ENCODE measurements around the gene RUSF1. TPM values are rescaled to one million over a fixed set of nuclear protein-coding genes. Genes with fewer than 3 reads are reported as not detected.

Gene RUSF1
- total and polyA plus RNA-seq, 4 donors: 21.8 to 73.1 (median 49.5) TPM

DNA sequence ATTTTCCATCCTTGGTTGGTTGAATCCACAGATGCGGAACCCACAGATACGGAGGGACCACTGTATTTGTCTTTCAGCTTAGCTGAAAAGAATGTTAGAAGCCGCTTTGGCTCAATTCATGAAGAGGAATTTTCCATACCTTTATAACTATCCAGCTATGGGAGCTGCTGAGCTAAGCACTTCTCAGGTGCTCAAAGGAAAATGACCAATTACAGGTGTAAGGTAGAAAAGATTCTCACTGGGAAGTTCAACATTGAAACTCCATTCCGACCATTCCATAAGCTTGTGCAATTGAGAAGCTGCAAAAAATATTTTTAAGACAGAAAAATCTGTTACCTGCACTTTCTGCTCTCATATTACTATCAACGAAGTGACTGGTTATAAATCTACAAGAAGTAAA, 22.2 kb upstream of the RUSF1 start (continued):
- TF ChIP-seq, protein P1, sequence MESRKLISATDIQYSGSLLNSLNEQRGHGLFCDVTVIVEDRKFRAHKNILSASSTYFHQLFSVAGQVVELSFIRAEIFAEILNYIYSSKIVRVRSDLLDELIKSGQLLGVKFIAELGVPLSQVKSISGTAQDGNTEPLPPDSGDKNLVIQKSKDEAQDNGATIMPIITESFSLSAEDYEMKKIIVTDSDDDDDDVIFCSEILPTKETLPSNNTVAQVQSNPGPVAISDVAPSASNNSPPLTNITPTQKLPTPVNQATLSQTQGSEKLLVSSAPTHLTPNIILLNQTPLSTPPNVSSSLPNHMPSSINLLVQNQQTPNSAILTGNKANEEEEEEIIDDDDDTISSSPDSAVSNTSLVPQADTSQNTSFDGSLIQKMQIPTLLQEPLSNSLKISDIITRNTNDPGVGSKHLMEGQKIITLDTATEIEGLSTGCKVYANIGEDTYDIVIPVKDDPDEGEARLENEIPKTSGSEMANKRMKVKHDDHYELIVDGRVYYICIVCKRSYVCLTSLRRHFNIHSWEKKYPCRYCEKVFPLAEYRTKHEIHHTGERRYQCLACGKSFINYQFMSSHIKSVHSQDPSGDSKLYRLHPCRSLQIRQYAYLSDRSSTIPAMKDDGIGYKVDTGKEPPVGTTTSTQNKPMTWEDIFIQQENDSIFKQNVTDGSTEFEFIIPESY (IDR thresholded peaks at IDR 0.05): no peak
- TF ChIP-seq NR2F2 (IDR thresholded peaks at IDR 0.05) (no peak), TAF1 (conservative IDR thresholded peaks at IDR 0.05) (no peak), FOXA2 (IDR thresholded peaks at IDR 0.05) (no peak), HNF4A (conservative IDR thresholded peaks at IDR 0.05) (no peak), JUND (IDR thresholded peaks at IDR 0.05) (no peak)
- TF ChIP-seq, protein P2, sequence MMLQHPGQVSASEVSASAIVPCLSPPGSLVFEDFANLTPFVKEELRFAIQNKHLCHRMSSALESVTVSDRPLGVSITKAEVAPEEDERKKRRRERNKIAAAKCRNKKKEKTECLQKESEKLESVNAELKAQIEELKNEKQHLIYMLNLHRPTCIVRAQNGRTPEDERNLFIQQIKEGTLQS (IDR thresholded peaks at IDR 0.05): no peak

- TF ChIP-seq, protein P1 (IDR thresholded peaks at IDR 0.05): no peak
- TF ChIP-seq FOXA1 (IDR thresholded peaks at IDR 0.05): no peak
- TF ChIP-seq MAX (IDR thresholded peaks at IDR 0.05): no peak
- TF ChIP-seq JUND (IDR thresholded peaks at IDR 0.05): no peak
- H3K27me3 ChIP-seq (ENCODE audit: control insufficient read depth in 4 of 4, insufficient read depth in 4 of 4, low read length in 3 of 4): peaks cover 0 to 7% (median 2%) of the 10 kb centered on the region in 4 donors
- no peak for DNase-seq (ENCODE audit: low spot score)
- H3K4me3 ChIP-seq (ENCODE audit: low read depth in 1 of 3, low read length in 3 of 3): peak overlapping the region in 1 of 3 donors; percentile 31
- no peaks in the 10 kb centered on the region for H3K4me1 ChIP-seq (ENCODE audit: control insufficient read depth in 4 of 4, insufficient read depth in 4 of 4, low read length in 3 of 4)
- H3K27ac ChIP-seq (ENCODE audit: low read depth in 1 of 2, low read length in 2 of 2): no peak overlapping the region
- no peaks in the 10 kb centered on the region for H3K36me3 ChIP-seq (ENCODE audit: control insufficient read depth in 4 of 4, insufficient read depth in 3 of 4, low read depth in 1 of 4, low read length in 3 of 4)
- H3K9me3 ChIP-seq (ENCODE audit: control insufficient read depth in 4 of 4, low read length in 3 of 4): no peaks in the 10 kb centered on the region
- no peak overlapping the region for H3K9ac ChIP-seq (ENCODE audit: low read depth in 1 of 2, low read length in 2 of 2)
- WGBS: 29% methylated on average over 17 of the region's 17 CpGs
Measured at GRCh38 chr16:31529937-31530312, 21.7 kb upstream of the RUSF1 start.

GRCh38 chr16:31529108-31529936, 21.1 kb upstream of the RUSF1 start:
- Histone ChIP-seq H3K36me3 (ENCODE audit: control insufficient read depth in 4 of 4, insufficient read depth in 3 of 4, low read depth in 1 of 4, low read length in 3 of 4) (no peaks in the 10 kb centered on the region), H3K9ac (ENCODE audit: low read depth in 1 of 2, low read length in 2 of 2) (no peak overlapping the region), H3K4me3 (ENCODE audit: low read depth in 1 of 3, low read length in 3 of 3) (peak overlapping the region in 1 of 3 donors; percentile 31), H3K27me3 (ENCODE audit: control insufficient read depth in 4 of 4, insufficient read depth in 4 of 4, low read length in 3 of 4) (peaks cover 0 to 8% (median 2%) of the 10 kb centered on the region in 4 donors), H3K27ac (ENCODE audit: low read depth in 1 of 2, low read length in 2 of 2) (no peak overlapping the region), H3K9me3 (ENCODE audit: control insufficient read depth in 4 of 4, low read length in 3 of 4) (no peaks in the 10 kb centered on the region), H3K4me1 (ENCODE audit: control insufficient read depth in 4 of 4, insufficient read depth in 4 of 4, low read length in 3 of 4) (no peaks in the 10 kb centered on the region)
- 6% methylated on average over 52 of the region's 52 CpGs for WGBS
- DNase-seq (ENCODE audit: low spot score): peak; percentile 69
- TF ChIP-seq, protein P3, sequence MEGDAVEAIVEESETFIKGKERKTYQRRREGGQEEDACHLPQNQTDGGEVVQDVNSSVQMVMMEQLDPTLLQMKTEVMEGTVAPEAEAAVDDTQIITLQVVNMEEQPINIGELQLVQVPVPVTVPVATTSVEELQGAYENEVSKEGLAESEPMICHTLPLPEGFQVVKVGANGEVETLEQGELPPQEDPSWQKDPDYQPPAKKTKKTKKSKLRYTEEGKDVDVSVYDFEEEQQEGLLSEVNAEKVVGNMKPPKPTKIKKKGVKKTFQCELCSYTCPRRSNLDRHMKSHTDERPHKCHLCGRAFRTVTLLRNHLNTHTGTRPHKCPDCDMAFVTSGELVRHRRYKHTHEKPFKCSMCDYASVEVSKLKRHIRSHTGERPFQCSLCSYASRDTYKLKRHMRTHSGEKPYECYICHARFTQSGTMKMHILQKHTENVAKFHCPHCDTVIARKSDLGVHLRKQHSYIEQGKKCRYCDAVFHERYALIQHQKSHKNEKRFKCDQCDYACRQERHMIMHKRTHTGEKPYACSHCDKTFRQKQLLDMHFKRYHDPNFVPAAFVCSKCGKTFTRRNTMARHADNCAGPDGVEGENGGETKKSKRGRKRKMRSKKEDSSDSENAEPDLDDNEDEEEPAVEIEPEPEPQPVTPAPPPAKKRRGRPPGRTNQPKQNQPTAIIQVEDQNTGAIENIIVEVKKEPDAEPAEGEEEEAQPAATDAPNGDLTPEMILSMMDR (IDR thresholded peaks at IDR 0.05; ENCODE audit: low read depth, low read length, missing input control): no peak
- TF ChIP-seq, protein P1 (IDR thresholded peaks at IDR 0.05): no peak
- TF ChIP-seq RXRA (IDR thresholded peaks at IDR 0.05) (no peak), EGR1 (IDR thresholded peaks at IDR 0.05; ENCODE audit: low read depth in 2 of 2) (no peak), SP1 (IDR thresholded peaks at IDR 0.05) (no peak), GABPA (IDR thresholded peaks at IDR 0.05 in 1 of 2, conservative IDR thresholded peaks at IDR 0.05 in 1 of 2) (no peak), TAF1 (conservative IDR thresholded peaks at IDR 0.05) (no peak), YY1 (IDR thresholded peaks at IDR 0.05) (no peak), NR2F2 (IDR thresholded peaks at IDR 0.05) (no peak), FOXA1 (IDR thresholded peaks at IDR 0.05) (no peak), HNF4A (conservative IDR thresholded peaks at IDR 0.05) (no peak), RAD21 (IDR thresholded peaks at IDR 0.05) (no peak), JUND (IDR thresholded peaks at IDR 0.05) (no peak)

Data from liver (tissue), 9 donors.